A673 (cell line): ENCODE data around the gene PDE9A. TPM values are rescaled to one million over a fixed set of nuclear protein-coding genes. Genes with fewer than 3 reads are reported as not detected.

Experiments
- BruUV-seq: library from RNA; stranded (reverse); fragments of 400-500 nt; replicated peaks from 2 replicates; lab custom pipeline; 2021; lab: Mats Ljungman, UMichigan
- CTCF ChIA-PET: fragments of 300-600 bp; sonication (Branson Sonifier 250); formaldehyde crosslinking; loops from one replicate; lab custom pipeline; 2022; ENCODE audit warnings: antibody characterized with exemption; lab: Charles Lee
- POLR2A ChIA-PET: fragments of 300-600 bp; sonication (Branson Sonifier 250); formaldehyde crosslinking; loops from one replicate; lab custom pipeline; 2022; ENCODE audit warnings: antibody characterized with exemption; ENCODE audit not compliant: low non-redundant PET; lab: Charles Lee
- DNase-seq: peaks from one replicate; pipeline ENCODE4 v3.0.0-alpha.2; 2015; ENCODE audit warnings: low spot score
- H3K27ac ChIP-seq: fragments of 200-600 bp; sonication (generic); 2 replicates; pipeline ENCODE4 v1.5.1; 2016; ENCODE audit warnings: mixed run types, low read depth, mild to moderate bottlenecking, mixed read lengths, antibody characterized with exemption, low read length; ENCODE audit not compliant: poor library complexity, severe bottlenecking
- H3K27me3 ChIP-seq: fragments of 200-600 bp; sonication (generic); replicated peaks from 2 replicates; pipeline ENCODE4 v1.6.1; 2017; ENCODE audit warnings: mixed run types, low read depth, mild to moderate bottlenecking, mixed read lengths, antibody characterized with exemption, low read length; ENCODE audit not compliant: insufficient read depth, poor library complexity
- H3K36me3 ChIP-seq: fragments of 200-600 bp; sonication (generic); 2 replicates; pipeline ENCODE4 v1.6.1; 2016; ENCODE audit warnings: mixed run types, mild to moderate bottlenecking, mixed read lengths, antibody characterized with exemption, low read length; ENCODE audit not compliant: insufficient read depth, poor library complexity, severe bottlenecking
- H3K4me1 ChIP-seq: fragments of 200-600 bp; sonication (generic); 2 replicates; pipeline ENCODE4 v1.6.1; 2017; ENCODE audit warnings: mixed run types, mild to moderate bottlenecking, mixed read lengths, antibody characterized with exemption, low read length; ENCODE audit not compliant: insufficient read depth, poor library complexity, severe bottlenecking
- H3K4me3 ChIP-seq: fragments of 200-600 bp; sonication (generic); 2 replicates; pipeline ENCODE4 v1.5.1; 2016; ENCODE audit warnings: low read depth, mixed run types, mild to moderate bottlenecking, mixed read lengths, low read length; ENCODE audit not compliant: poor library complexity, severe bottlenecking
- H3K9me3 ChIP-seq: fragments of 200-600 bp; sonication (generic); 2 replicates; pipeline ENCODE4 v1.6.1; 2016; ENCODE audit warnings: mixed run types, low read depth, mild to moderate bottlenecking, mixed read lengths, antibody characterized with exemption, low read length; ENCODE audit not compliant: poor library complexity, severe bottlenecking
- EZH2 ChIP-seq: fragments of 200-600 bp; sonication (generic); IDR thresholded peaks from 2 replicates; pipeline ENCODE4 v1.6.1; 2017; ENCODE audit warnings: borderline replicate concordance, low read depth, mild to moderate bottlenecking, mixed read lengths, antibody characterized with exemption, low read length; ENCODE audit not compliant: poor library complexity, severe bottlenecking
- intact Hi-C: fragments of 100-400 bp; cut with micrococcal nuclease; formaldehyde crosslinking; loops from one replicate; pipeline ENCODE4 v1.10.0; 2022; ENCODE audit not compliant: unreplicated experiment
- total RNA-seq: library from RNA; stranded (reverse); gene quantifications from 2 replicates; pipeline ENCODE4 v1.2.3, GENCODE V29; 2021
- TF ChIP-seq, protein P1 (sequence below): fragments of 300-800, 200-600 bp; sonication (generic); conservative IDR thresholded peaks from 2 replicates; pipeline ENCODE4 v1.5.1; 2017; ENCODE audit warnings: low read depth, mild to moderate bottlenecking, antibody characterized with exemption, low read length, moderate library complexity, mixed read lengths

Gene PDE9A
- total RNA-seq, 1 experiment from 2014 or later, result 14.3 TPM

- ChIA-PET CTCF (no interaction called here), POLR2A (no interaction called here)
- TF ChIP-seq, protein P1, sequence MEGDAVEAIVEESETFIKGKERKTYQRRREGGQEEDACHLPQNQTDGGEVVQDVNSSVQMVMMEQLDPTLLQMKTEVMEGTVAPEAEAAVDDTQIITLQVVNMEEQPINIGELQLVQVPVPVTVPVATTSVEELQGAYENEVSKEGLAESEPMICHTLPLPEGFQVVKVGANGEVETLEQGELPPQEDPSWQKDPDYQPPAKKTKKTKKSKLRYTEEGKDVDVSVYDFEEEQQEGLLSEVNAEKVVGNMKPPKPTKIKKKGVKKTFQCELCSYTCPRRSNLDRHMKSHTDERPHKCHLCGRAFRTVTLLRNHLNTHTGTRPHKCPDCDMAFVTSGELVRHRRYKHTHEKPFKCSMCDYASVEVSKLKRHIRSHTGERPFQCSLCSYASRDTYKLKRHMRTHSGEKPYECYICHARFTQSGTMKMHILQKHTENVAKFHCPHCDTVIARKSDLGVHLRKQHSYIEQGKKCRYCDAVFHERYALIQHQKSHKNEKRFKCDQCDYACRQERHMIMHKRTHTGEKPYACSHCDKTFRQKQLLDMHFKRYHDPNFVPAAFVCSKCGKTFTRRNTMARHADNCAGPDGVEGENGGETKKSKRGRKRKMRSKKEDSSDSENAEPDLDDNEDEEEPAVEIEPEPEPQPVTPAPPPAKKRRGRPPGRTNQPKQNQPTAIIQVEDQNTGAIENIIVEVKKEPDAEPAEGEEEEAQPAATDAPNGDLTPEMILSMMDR, result no peak
- TF ChIP-seq EZH2, result no peak
- Histone ChIP-seq H3K27me3 (no peaks in the 10 kb centered on the region), H3K4me3 (no peak overlapping the region), H3K9me3 (no peaks in the 10 kb centered on the region), H3K27ac (no peak overlapping the region), H3K36me3 (no peaks in the 10 kb centered on the region), H3K4me1 (no peaks in the 10 kb centered on the region)
- intact Hi-C loops, result no loop called here
- BruUV-seq, result no TSS peak
- no peak for DNase-seq
These were observed 104.6 kb downstream of the PDE9A start for GRCh38 chr21:42757826-42758655.

DNA sequence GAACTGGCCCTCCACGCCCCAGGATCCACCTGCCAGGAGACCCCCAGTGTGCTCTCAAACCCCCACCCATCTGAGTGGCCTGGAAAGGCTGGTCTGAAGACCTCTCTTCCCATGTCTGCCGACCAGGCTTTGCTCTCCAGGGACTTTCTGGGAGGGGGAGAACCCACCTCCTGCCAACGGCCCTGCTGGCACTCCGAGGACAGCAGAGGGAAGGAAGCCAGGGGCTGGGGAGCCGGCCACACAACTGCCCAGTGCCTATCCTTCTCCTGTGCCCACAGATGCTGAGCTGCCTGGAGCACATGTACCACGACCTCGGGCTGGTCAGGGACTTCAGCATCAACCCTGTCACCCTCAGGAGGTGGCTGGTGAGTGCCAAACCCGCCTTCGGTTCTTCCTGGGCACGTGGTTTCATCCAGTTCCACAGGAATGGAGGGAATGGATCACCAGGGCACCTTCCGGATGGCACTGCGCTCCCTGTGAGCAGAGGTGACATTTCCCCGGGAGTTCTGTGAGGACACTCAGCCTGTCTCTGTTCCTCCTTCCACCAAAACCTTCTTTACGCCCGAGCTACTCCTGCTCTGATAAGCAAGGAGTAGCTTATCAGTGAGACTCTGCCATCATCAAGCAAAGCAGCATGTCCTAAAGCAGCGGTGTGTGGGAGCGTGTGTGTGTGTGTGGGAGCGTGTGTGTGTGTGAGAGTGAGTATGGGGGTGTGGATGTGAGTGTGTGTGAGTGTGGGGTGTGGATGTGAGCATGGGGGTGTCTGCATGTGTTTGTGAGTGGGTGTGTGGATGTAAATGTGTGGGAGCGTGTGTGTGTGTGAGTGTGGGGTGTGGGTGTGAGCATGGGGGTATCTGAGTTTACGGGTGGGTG lies 105.5 kb downstream of the PDE9A start:
- POLR2A ChIA-PET, result interaction anchor here (0.6 kb wide), 1 partner anchor 22 kb away, joined by 3 read pairs; no protein-coding TSS in a partner anchor
- CTCF ChIA-PET, result no interaction called here
- H3K4me1 ChIP-seq, result no peaks in the 10 kb centered on the region
- DNase-seq, result no peak
- no peak overlapping the region for H3K27ac ChIP-seq
- H3K4me3 ChIP-seq, result no peak overlapping the region
- TF ChIP-seq EZH2, result no peak
- TF ChIP-seq, protein P1, result no peak
- no peaks in the 10 kb centered on the region for H3K27me3 ChIP-seq
- intact Hi-C loops, result no loop called here
- no peaks in the 10 kb centered on the region for H3K36me3 ChIP-seq
- H3K9me3 ChIP-seq, result no peaks in the 10 kb centered on the region
- BruUV-seq, result no TSS peak

DNA sequence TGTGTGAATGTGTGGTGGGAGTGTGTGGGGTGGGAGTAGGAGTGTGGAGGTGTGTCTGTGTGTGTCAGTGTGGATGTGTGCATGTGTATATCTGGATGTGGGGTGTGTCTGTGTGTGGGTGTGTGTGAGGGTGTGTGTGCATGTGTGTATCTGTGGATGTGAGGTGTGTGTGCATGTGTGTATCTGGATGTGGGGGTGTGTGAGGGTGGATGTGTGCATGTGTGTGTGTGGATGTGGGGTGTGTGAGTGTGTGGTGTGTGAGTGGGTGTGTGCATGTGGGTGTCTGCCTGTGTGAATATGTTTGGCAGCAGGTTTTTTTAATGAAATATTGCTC lies 106.1 kb downstream of the PDE9A start:
- H3K27ac ChIP-seq, result no peak overlapping the region
- no peaks in the 10 kb centered on the region for H3K27me3 ChIP-seq
- H3K36me3 ChIP-seq, result no peaks in the 10 kb centered on the region
- BruUV-seq, result no TSS peak
- ChIA-PET POLR2A (no interaction called here), CTCF (no interaction called here)
- intact Hi-C loops, result no loop called here
- no peaks in the 10 kb centered on the region for H3K9me3 ChIP-seq
- no peak overlapping the region for H3K4me3 ChIP-seq
- no peaks in the 10 kb centered on the region for H3K4me1 ChIP-seq
- DNase-seq, result no peak
- TF ChIP-seq EZH2, result no peak
- TF ChIP-seq, protein P1, result no peak
